Body of pancreas (tissue), 4 donors: ENCODE measurements around the gene WARS2.
"Not testable (repeated sequence)": the region's sequence is repeated elsewhere in the genome, so short reads cannot be mapped to it uniquely, and the experiment has no call there.

ENCODE experiments used
- POLR2A ChIP-seq, 3 donors: fragments of 450-650 bp; IDR thresholded peaks; one replicate each; pipeline ENCODE4 v1.6.1; 2016; ENCODE audit warnings: antibody characterized with exemption in 3 of 3, mild to moderate bottlenecking in 2 of 3
- TF ChIP-seq, protein P1 (sequence below), 7 experiments: fragments of 450-650 bp in 4 of 7; fragments of 200-600 bp in 3 of 7; sonication (generic) in 3 of 7; IDR thresholded peaks; one replicate each; pipeline ENCODE4 v1.5.1; 2016 to 2019; ENCODE audit warnings: antibody characterized with exemption in 7 of 7

GRCh38 chr1:119155069-119155468 is 14.6 kb upstream of the WARS2 start:
- TF ChIP-seq, protein P1, sequence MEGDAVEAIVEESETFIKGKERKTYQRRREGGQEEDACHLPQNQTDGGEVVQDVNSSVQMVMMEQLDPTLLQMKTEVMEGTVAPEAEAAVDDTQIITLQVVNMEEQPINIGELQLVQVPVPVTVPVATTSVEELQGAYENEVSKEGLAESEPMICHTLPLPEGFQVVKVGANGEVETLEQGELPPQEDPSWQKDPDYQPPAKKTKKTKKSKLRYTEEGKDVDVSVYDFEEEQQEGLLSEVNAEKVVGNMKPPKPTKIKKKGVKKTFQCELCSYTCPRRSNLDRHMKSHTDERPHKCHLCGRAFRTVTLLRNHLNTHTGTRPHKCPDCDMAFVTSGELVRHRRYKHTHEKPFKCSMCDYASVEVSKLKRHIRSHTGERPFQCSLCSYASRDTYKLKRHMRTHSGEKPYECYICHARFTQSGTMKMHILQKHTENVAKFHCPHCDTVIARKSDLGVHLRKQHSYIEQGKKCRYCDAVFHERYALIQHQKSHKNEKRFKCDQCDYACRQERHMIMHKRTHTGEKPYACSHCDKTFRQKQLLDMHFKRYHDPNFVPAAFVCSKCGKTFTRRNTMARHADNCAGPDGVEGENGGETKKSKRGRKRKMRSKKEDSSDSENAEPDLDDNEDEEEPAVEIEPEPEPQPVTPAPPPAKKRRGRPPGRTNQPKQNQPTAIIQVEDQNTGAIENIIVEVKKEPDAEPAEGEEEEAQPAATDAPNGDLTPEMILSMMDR (IDR thresholded peaks at IDR 0.05), result not testable (repeated sequence)
- not testable (repeated sequence) for TF ChIP-seq POLR2A (IDR thresholded peaks at IDR 0.05)
